D341Med (cell line): Measurements from ENCODE around the gene ELFN2.
"Not testable (repeated sequence)": the region's sequence is repeated elsewhere in the genome, so short reads cannot be mapped to it uniquely, and the experiment has no call there.

Experiments
- DNase-seq: peaks from one replicate; pipeline ENCODE4 v3.0.0; 2012; ENCODE audit warnings: low spot score

ELFN2 gene, protein sequence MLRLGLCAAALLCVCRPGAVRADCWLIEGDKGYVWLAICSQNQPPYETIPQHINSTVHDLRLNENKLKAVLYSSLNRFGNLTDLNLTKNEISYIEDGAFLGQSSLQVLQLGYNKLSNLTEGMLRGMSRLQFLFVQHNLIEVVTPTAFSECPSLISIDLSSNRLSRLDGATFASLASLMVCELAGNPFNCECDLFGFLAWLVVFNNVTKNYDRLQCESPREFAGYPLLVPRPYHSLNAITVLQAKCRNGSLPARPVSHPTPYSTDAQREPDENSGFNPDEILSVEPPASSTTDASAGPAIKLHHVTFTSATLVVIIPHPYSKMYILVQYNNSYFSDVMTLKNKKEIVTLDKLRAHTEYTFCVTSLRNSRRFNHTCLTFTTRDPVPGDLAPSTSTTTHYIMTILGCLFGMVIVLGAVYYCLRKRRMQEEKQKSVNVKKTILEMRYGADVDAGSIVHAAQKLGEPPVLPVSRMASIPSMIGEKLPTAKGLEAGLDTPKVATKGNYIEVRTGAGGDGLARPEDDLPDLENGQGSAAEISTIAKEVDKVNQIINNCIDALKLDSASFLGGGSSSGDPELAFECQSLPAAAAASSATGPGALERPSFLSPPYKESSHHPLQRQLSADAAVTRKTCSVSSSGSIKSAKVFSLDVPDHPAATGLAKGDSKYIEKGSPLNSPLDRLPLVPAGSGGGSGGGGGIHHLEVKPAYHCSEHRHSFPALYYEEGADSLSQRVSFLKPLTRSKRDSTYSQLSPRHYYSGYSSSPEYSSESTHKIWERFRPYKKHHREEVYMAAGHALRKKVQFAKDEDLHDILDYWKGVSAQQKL

DNA sequence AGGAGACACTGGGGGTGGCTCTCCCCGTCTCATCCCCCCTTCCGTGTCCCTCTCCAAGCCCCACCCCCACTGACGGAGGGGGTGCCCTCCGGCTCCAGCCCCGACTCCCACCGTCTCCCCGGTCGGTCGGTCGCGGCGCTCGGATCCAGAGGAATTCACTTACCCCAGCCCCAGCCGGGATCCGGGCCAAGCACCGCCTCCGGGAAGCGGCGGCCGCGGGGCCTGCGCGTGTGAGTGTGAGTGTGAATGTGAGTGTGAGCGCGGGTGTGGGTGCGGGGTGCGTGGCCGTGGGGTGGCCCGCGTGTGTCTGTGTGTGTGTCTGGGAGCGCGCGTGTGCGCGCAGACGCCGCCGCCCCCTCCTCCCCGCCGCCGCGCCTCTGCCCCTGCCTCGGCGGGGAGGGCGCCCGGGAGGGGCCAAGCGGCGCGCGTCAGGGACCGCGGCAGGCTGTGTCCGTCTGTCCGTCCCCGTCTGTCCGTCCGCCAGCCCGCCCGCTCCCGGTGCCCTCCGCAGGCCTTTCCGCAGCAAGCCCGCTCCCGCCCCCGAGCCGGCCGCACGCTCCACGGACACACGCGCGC lies at the start of gene ELFN2:
Gene ELFN2, minus strand, starts transcription at position 345 of the 576 bp plus-strand sequence. CDS start 51,945 bp downstream, outside the sequence.
- no peak for DNase-seq

DNA sequence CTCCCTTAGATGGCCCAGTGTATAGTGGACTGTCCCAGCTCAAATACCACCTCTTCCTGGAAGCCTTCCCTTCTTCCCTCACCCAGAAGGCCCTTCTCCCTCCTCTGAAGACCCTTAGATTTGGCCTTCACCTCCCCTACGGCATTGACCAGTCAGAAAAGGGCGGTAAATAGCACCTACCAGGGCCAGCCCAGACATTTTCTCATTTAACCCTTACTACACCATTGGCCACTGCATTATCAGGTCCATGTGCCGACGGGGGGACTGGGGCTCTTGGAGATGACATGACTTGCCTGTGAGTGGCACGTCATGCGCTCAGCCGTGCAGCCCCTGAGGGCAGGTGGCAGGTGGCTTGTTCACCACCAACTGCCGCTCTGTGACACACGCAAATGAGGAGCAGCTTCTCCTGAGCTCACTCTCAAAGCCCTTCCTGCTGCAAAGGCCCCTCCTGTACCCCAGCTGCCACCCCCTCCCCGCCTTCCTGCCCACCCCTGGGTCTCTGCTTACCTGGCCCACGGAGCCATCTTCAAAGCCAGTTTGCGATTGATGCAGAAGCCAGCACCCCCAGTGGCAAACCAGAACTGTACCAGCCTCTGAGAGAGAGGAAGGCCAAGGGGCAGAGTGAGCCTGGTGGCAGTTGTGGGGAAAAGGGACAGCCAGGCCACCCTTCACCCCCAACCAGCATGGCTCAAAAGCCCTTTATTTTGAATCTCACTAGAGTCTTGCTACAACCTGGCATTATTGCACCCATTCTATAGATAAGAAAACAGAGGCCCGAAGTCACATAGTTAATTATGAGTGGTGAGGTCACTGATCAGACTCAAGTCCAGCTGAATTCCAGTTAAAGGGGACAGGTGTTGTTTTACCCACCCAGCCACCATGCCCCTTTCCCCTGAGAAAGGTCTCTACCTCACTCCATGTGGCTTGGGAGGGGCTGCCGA lies 49.4 kb upstream of the ELFN2 start:
- DNase-seq, result no peak

DNA sequence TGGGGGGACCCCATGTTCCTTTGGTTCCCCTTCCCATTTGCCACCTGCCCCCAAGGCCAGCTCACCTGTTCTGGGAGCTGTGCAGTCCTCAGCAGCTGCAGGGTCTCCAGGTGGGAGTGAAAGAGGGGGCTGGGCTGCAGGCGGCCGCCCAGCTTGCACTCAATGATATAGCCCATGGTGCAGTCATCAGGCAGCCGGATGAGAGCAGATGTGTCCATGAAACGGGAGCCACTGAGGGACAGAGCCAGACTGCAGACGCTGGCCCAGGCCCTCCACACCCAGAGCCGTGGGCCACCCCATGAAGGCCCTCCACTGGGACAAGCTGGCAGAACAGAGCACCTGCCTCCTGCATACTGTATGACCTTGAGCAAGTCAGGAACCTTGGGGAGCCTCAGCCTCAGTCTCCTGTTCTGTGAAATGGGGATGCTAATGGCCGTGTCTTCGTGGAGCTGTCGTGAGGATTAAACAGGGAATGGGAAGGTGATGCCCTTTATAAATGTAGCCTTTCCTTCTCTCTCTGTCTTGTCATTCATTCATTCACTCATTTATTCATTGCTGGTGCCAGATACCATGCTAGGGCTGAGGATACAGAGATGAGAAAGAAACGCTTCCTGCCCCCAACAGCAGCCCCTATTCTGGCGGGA lies 47.3 kb upstream of the ELFN2 start:
- DNase-seq, result no peak

DNA sequence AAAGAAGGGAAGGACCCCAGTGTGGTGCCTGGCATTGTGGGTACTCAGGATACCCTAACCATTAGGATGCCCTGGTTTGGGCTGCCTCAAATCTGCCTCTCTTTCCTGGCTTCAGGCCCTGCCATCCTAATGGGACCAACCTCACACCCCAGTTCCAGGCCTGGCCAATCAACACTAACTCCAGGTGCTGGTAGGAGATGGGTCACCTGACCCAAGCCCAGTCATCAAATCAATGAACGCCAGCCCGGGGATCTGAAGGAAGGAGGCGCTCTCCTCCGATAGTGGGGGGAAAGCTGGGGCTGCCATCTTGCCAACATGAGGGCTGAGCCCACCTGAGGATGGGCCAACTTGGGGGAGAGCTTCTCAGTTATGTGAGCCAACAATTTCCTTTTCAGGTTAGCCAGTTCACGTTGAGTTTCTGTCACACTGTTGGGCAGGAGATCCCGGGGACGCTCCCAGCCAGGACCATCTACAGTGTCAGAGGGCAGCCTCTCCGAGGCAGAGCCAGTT lies 46.2 kb upstream of the ELFN2 start:
- no peak for DNase-seq

DNA sequence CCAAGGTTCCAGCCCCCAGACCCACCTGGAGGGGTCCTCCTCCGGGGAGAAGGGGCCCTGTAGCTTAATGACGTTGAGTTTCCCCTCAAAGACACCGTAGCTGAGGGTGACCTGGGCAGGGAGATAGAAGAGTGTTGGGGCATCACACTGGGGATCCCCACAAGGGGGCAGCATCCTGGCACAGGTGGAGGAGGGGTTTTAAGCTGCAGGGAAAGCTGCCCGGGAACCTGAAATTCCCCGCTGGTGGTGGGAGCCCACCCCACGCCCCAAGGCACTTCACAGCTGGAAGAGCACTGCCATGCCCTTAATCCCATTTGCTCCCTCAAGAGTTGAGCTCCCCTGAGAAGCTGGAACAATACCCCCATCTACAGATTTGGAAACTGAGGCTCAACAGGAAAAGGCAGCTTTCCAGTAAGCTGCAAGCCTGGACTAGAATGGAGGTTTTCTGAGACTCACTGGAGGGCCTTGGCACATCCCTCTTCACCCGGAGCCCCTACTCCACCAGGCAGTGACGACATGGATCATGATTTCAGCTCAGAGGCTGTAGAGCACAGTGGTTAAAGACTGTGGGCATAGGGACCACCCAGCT lies 45.2 kb upstream of the ELFN2 start:
- peak; percentile 72 for DNase-seq

DNA sequence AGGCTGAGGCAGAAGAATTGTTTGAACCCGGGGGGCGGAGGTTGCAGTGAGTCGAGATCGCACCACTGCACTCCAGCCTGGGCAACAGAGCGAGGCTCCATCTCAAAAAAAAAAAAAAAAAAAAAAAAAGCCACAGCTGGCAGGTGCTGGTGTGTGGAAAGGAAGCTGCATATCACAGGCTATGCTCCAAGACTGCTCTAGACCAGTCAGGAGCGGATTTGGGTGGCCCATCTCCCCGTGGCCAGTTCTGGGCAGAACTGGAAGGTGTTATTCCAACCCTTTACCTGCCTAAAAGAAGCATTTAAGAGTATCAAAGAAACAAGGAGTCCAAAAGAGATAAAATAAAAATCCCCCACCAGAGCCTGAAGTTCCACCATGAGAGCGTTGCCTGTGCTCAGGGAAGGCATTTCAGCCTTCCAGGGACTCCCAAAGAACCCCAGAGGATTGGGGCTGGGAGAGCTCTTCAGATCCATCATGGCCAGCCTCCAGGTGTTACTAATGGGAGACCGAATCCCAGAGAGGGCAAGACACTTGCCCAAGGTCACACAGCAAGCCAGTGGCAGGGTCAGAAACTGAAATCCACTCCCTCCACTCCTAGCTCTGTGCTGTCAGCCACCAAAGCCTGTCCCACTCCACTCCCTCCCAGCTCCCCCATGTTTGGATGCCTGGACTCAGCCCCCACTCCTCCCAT lies 44.6 kb upstream of the ELFN2 start:
- DNase-seq, result no peak

DNA sequence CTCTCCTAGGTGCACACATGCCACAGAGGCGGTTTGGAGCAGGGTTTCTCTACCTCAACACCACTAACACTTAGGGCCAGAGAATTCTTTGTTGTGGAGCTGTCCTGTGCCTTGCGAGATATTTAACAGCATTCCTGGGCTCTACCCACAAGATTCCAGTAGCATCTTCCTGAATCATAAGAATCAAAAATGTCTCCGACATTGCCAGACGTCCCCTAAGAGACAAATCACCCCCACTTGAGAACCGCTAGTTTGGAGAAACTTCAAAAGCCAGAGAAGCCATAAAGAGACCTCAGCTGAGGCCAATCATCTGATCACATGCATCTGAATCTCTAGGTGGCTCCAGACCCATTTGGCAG lies 42.8 kb upstream of the ELFN2 start:
- no peak for DNase-seq

DNA sequence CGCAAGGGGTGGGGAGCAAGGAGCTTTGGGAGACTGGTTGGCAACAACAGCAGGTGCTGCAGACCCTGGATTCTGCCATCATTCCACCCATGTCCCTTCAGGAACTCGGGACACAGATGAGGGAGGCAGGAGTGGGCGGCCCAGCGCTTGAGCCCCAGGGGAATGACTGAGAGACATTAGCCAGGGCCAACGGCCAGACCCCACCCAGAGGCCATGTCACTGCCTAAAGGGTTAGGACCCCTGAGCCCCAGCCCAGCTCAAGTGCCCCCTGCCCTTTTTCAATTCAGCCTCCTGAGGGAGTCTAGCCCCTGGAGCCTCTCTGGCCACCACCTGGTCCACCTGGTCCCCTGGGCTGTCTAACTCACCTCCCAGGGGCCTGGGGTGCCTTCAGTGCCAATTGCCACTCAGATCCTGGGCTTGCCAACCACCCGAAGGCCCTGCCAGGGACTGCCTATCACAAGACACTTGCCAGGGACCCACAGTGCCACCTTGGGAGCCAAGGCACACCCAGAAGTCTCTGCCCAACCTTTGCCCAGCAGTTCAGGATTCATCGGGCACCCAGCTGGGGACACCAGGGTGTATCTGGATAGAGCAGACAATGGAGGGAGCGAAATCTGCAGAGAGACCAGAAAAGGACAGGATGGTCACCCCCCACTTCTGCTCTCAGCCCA lies 42.3 kb upstream of the ELFN2 start:
- no peak for DNase-seq

DNA sequence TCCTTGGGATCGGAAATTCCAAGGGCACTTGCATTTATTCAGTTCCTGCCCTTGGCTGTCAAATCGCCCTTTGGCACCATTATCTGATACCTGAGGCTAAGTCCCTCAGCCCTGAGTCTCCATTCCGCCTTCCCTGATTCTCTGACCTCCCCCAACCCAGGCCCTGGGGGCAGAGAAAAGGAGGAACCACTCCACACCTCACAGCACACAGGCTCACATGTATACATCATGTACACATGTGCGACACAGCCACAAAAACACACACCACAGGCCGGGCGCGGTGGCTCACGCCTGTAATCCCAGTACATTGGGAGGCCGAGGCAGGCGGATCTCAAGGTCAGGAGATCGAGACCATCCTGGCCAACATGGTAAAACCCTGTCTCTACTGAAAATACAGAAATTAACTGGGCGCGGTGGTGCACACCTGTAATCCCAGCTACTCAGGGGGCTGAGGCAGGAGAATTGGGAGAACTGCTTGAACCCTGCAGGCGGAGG lies 41.0 kb upstream of the ELFN2 start:
- DNase-seq, result not testable (repeated sequence)

DNA sequence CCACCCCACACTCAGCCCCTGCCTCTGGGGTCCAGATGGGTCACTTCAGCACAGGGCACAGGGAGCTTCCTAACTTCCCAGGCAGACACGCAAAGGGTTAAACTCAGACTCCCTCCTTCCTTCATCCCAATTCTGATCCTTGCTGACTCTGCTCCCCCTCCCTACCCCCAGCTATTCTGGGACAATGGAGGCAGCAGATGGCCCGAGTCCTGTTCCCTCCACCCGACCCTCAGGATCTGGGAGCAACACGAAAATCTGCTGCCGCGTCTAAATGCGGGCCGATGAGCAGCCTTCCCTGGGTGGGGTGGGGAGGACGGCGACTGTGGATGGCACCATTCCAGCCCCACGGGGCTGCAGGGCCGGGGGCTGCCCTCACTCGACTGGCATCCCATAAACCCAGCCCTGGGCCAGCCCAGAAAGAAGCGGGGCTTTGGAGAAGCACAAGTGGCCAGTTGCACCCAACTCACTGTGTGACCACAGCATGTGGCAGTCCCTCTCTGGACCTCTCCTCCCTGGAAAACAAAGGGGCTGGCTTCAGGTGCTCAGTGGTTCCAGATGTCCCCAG lies 40.2 kb upstream of the ELFN2 start:
- no peak for DNase-seq

DNA sequence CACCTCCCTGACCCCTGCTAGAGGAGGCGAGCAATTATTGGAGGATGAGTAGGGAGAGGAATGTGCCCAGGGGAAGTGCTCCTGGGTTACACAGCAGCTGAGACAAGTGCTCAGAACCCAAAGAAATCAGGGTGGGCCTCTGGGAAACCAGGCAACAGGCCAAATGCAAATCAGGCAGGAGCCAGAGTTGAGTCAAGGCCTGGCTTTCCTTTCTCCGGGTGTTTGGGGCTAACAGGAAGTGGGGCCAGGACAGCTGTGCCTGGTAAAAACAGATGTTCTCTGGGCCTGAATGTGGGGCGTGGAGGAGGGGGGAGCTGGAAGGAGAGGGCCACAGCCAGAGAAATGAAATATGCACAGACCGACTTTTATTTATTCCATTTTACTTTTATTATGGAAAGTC lies 36.9 kb upstream of the ELFN2 start:
- DNase-seq, result no peak

DNA sequence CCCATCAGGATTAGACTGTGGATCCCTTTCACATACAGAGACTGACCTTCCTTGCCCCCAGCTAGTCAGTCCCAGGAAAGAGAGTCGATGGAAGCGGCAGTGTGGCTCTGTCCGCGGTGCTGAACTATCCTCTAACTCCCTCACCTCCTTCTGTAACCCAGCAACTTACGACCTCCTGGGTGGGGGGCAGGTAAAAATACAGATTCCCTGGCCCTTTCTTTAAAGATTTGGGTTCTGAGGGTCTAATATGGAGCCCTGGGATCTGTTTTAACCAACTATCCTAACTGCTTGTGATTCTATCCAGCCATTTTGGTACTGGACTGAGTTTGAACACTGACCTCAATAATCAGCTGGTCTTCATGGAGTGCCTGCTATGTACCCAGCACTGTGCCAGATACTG lies 35.7 kb upstream of the ELFN2 start:
- no peak for DNase-seq

DNA sequence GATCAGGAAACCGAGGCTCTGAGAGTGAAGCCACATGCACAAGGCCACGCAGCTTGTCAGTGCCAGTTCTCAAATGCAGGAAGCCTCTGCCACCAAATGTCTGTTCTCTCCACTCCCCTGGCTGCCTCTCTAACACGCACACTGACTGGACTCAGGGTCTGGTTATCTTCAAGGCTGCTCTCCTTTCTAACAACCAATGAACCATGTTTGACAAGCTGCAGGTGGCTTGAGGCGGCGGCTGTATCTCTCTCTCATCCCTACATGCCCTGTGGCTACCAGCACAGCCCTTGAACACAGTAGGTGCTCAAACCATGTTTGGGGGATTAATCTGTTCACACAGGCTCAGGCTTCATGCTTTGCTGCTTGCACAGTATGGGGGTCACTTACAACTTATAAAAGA lies 35.2 kb upstream of the ELFN2 start:
- no peak for DNase-seq

DNA sequence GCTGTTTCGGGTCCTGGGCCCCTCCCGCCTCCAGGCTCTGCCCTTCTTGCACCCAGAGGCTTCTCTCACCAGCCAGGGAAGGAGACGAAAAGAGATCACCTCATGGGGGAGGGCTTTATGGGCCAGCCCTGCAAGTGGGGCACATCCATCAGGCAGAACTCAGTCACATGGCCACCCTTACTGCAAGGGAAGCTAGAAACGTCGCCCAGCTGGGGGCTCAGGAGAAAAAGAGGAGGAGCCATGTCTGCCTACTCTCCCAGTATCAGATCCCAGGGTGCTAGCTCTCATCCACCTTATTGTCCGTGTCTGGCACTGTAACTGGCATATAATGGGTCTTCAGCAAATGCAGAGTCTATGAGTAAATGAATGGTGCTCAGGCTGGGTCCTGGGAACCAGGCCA lies 34.7 kb upstream of the ELFN2 start:
- DNase-seq, result no peak

DNA sequence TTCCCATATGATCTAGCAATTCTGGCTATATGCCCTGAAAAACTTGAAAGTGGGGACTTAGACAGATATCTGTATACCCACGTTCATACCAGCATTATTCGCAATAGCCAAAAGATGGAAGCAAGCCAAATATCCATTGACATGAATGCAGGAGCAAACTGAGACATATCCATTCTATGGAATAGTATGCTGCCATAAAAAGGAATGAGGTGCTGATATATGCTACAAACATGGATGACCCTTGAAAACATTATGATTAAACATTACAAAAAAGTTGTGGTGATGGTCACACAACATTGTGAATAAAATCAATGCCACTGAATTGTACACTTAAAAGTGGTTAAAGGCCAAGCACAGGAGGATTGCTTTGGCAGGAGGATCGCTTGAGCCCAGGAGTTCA lies 33.4 kb upstream of the ELFN2 start:
- no peak for DNase-seq

DNA sequence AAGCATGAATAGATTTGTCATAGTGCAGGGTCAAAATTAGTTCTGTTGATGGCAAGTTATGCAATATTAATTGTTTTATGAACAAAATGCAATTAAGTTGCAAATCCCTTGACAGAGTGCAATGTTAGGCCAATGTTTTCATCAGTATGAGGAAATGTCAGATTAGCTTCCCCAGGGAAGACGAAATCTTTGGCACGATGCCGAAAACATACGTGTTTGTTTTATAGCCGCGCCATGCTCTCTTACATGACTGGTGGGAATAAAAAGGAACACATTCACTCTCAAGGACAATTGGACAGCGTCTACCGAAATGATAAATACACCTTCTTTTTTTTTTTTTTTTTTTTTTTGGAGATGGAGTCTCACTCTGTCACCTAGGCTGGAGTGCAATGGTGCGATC lies 31.9 kb upstream of the ELFN2 start:
- no peak for DNase-seq

DNA sequence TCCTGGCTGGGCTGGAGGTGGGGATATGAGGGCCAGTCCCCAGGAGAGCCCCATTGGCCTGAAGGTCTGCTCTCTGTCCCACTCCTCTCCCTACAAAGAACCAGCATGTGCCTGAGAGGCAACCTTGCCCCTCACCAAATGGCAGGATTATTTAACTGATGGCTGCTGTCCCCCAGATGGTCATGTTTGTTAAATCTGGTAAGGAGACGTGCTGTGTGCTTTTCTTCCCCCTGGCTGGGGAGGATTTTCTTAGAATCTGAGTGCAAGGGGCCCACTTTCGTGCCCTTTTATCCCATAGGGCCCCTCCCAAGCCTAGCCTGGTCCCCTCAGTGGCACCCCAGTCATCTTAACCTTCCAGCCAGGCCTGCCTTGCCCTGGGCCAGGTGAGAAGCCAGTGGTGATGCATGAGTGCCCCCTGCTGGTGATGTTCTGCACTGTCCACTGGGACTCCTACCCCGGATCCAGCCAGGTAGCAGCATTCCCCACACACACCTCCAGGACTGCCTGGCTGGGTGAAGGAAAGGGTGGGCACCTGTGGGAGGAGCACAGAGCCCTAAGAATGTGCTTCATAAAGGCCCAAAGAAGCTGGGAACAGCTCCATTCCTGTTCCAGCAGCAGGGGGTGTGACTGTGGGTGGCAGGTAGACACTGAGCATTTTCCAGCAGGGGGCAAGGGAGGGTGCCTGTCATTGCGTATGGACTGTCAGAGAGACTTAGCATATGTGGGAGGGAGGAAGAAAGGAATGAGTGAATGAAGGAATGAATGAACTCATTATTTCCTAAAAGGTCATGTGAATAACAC lies 30.0 kb upstream of the ELFN2 start:
- peak; percentile 87 for DNase-seq

DNA sequence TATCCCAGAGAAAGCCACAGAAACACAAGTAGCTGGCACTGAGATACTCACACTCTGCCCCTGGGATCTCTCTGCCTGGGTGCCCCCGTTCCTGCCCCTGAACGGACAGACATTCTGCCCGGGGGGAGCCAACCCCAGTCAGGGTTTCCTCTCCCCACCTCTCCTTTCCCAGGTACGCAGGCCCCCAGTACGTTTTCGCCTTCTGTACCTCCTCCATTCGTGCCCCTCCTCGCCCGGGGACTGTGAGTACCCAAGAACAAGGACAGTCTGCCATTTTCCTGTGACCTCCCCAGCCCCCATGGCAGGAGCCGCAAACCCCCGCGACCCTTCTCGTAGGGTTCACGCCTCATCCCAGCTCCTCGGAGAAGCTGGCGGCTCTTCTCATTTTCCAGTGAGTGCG lies 29.1 kb upstream of the ELFN2 start:
- DNase-seq, result no peak
